IMR-90 (cell line): ENCODE data around the gene RTN4RL2. TPM values are rescaled to one million over a fixed set of nuclear protein-coding genes. Genes with fewer than 3 reads are reported as not detected.

Source experiments
- ATAC-seq: fragments of 200-7000 bp; cut with Tn5 transposase; 2 replicates; pipeline ENCODE4 v1.9.1; 2020; ENCODE audit warnings: low read depth, mild to moderate bottlenecking, moderate library complexity
- BruUV-seq: library from RNA; stranded (reverse); fragments of 400-500 nt; replicated peaks from 2 replicates; lab custom pipeline; 2021; lab: Mats Ljungman, UMichigan
- CTCF ChIA-PET: fragments of 300-600 bp; formaldehyde crosslinking; extraction: SDS; loops from one replicate; lab custom pipeline; 2021; ENCODE audit warnings: antibody characterized with exemption; lab: Yijun Ruan, JAX
- POLR2A ChIA-PET: fragments of 300-600 bp; sonication (Branson Sonifier 250); formaldehyde crosslinking; loops from one replicate; lab custom pipeline; 2022; ENCODE audit warnings: antibody characterized with exemption; ENCODE audit not compliant: unreplicated experiment; lab: Charles Lee
- DNase-seq: peaks from one replicate; pipeline ENCODE4 v3.0.0; 2013
- H2AFZ ChIP-seq: replicated peaks from 2 replicates; pipeline ENCODE3; 2013; ENCODE audit warnings: low read length, mild to moderate bottlenecking; ENCODE audit not compliant: poor library complexity
- H2AK5ac ChIP-seq: 2 replicates; pipeline ENCODE4 v1.6.1; 2013; ENCODE audit warnings: low read depth, low read length, inconsistent platforms
- H2AK9ac ChIP-seq: replicated peaks from 2 replicates; pipeline ENCODE3; 2013; ENCODE audit warnings: mild to moderate bottlenecking, low read depth, low read length, moderate library complexity; ENCODE audit not compliant: poor library complexity
- H2BK120ac ChIP-seq: 2 replicates; pipeline ENCODE4 v1.6.1; 2013; ENCODE audit warnings: low read depth, low read length, inconsistent platforms
- H2BK15ac ChIP-seq: 3 replicates; pipeline ENCODE4 v1.6.1; 2013; ENCODE audit warnings: low read depth, low read length, inconsistent platforms
- H2BK20ac ChIP-seq: 2 replicates; pipeline ENCODE4 v1.6.1; 2013; ENCODE audit warnings: low read depth, mild to moderate bottlenecking, inconsistent platforms, low read length, moderate library complexity
- H2BK5ac ChIP-seq: 2 replicates; pipeline ENCODE4 v1.6.1; 2013; ENCODE audit warnings: mild to moderate bottlenecking, low read depth, low read length, inconsistent platforms; ENCODE audit not compliant: poor library complexity, severe bottlenecking
- H3K14ac ChIP-seq: replicated peaks from 2 replicates; pipeline ENCODE4 v1.6.1; 2013; ENCODE audit warnings: low read depth, low read length, inconsistent platforms
- H3K18ac ChIP-seq: 2 replicates; pipeline ENCODE4 v1.6.1; 2013; ENCODE audit warnings: low read depth, low read length, control low read depth
- H3K23ac ChIP-seq: 2 replicates; pipeline ENCODE4 v1.6.1; 2013; ENCODE audit warnings: low read depth, low read length, inconsistent platforms
- H3K27ac ChIP-seq: 2 replicates; pipeline ENCODE4 v1.5.1; 2013; ENCODE audit warnings: mild to moderate bottlenecking, control low read depth, low read length; ENCODE audit not compliant: insufficient read depth
- H3K27me3 ChIP-seq: 2 replicates; pipeline ENCODE4 v1.6.1; 2013; ENCODE audit warnings: low read length; ENCODE audit not compliant: control insufficient read depth, insufficient read depth
- H3K36me3 ChIP-seq: 2 replicates; pipeline ENCODE4 v1.6.1; 2013; ENCODE audit warnings: low read length, mixed read lengths; ENCODE audit not compliant: control insufficient read depth, insufficient read depth
- H3K4ac ChIP-seq: 2 replicates; pipeline ENCODE4 v1.6.1; 2013; ENCODE audit warnings: low read depth, low read length, inconsistent platforms
- H3K4me1 ChIP-seq: 2 replicates; pipeline ENCODE4 v1.6.1; 2013; ENCODE audit warnings: low read length, mixed read lengths; ENCODE audit not compliant: control insufficient read depth, insufficient read depth
- H3K4me2 ChIP-seq: 2 replicates; pipeline ENCODE4 v1.6.1; 2013; ENCODE audit warnings: low read depth, mild to moderate bottlenecking, control low read depth, low read length, moderate library complexity
- H3K4me3 ChIP-seq: 2 replicates; pipeline ENCODE4 v1.5.1; 2013; ENCODE audit warnings: low read depth, mild to moderate bottlenecking, control low read depth, low read length, moderate library complexity; ENCODE audit not compliant: insufficient read depth
- H3K56ac ChIP-seq: 2 replicates; pipeline ENCODE4 v1.6.1; 2013; ENCODE audit warnings: low read length, inconsistent platforms; ENCODE audit not compliant: insufficient read depth; ENCODE audit errors: extremely low read depth
- H3K79me1 ChIP-seq, 2 experiments: 2 replicates each; pipeline ENCODE4 v1.6.1; 2013; ENCODE audit warnings: low read length in 2 of 2, inconsistent platforms in 1 of 2, low read depth in 1 of 2
- H3K9ac ChIP-seq: 2 replicates; pipeline ENCODE4 v1.6.1; 2013; ENCODE audit warnings: low read depth, low read length, control low read depth
- H3K9me1 ChIP-seq: 2 replicates; pipeline ENCODE4 v1.6.1; 2013; ENCODE audit warnings: low read length, inconsistent platforms; ENCODE audit not compliant: insufficient read depth
- H3K9me3 ChIP-seq: 2 replicates; pipeline ENCODE4 v1.6.1; 2013; ENCODE audit warnings: low read length; ENCODE audit not compliant: control insufficient read depth, insufficient read depth
- H4K20me1 ChIP-seq: 2 replicates; pipeline ENCODE4 v1.6.1; 2013; ENCODE audit warnings: low read length, inconsistent platforms; ENCODE audit not compliant: insufficient read depth
- H4K5ac ChIP-seq: 2 replicates; pipeline ENCODE4 v1.6.1; 2013; ENCODE audit warnings: mild to moderate bottlenecking, low read depth, low read length, control low read depth
- H4K8ac ChIP-seq, 2 experiments: 2 replicates each; pipeline ENCODE4 v1.6.1; 2013; ENCODE audit warnings: low read depth in 2 of 2, low read length in 2 of 2, control low read depth in 1 of 2, inconsistent platforms in 1 of 2
- H4K91ac ChIP-seq: 2 replicates; pipeline ENCODE4 v1.6.1; 2013; ENCODE audit warnings: low read depth, low read length, inconsistent platforms; ENCODE audit not compliant: insufficient read depth
- BHLHE40 ChIP-seq: fragments of 150-350 bp; IDR thresholded peaks from 2 replicates; pipeline ENCODE4 v1.6.1; 2016; ENCODE audit warnings: mild to moderate bottlenecking, low read depth, low read length
- CEBPB ChIP-seq: IDR thresholded peaks from 2 replicates; pipeline ENCODE4 v1.6.1; 2012; ENCODE audit warnings: low read depth, low read length, improper control_type of control experiment
- CHD1 ChIP-seq: IDR thresholded peaks from 2 replicates; pipeline ENCODE4 v1.6.1; 2012; ENCODE audit warnings: low read depth, low read length, improper control_type of control experiment
- ELK1 ChIP-seq: fragments of 150-350 bp; IDR thresholded peaks from 2 replicates; pipeline ENCODE4 v1.6.1; 2016; ENCODE audit warnings: low read depth, mild to moderate bottlenecking, low read length, moderate library complexity, borderline replicate concordance
- MAFK ChIP-seq: IDR thresholded peaks from 2 replicates; pipeline ENCODE4 v1.6.1; 2012; ENCODE audit warnings: low read depth, low read length, improper control_type of control experiment
- MAZ ChIP-seq: IDR thresholded peaks from 2 replicates; pipeline ENCODE4 v1.6.1; 2012; ENCODE audit warnings: low read depth, mild to moderate bottlenecking, low read length, improper control_type of control experiment, moderate library complexity, borderline replicate concordance
- MXI1 ChIP-seq: IDR thresholded peaks from 2 replicates; pipeline ENCODE4 v1.6.1; 2012; ENCODE audit warnings: low read depth, mild to moderate bottlenecking, low read length, moderate library complexity, borderline replicate concordance
- NFE2L2 ChIP-seq: fragments of 150-350 bp; IDR thresholded peaks from 2 replicates; pipeline ENCODE4 v1.6.1; 2016; ENCODE audit warnings: low read depth, mild to moderate bottlenecking, low read length
- RAD21 ChIP-seq: IDR thresholded peaks from 2 replicates; pipeline ENCODE4 v1.6.1; 2012; ENCODE audit warnings: low read length, improper control_type of control experiment
- RCOR1 ChIP-seq: IDR thresholded peaks from 2 replicates; pipeline ENCODE4 v1.6.1; 2012; ENCODE audit warnings: mild to moderate bottlenecking, low read length, improper control_type of control experiment; ENCODE audit not compliant: insufficient replicate concordance
- RFX5 ChIP-seq: IDR thresholded peaks from 2 replicates; pipeline ENCODE4 v1.8.0; 2012; ENCODE audit warnings: low read depth, mild to moderate bottlenecking, low read length, moderate library complexity
- SMC3 ChIP-seq: fragments of 150-350 bp; IDR thresholded peaks from 2 replicates; pipeline ENCODE4 v1.6.1; 2016; ENCODE audit warnings: low read depth, mild to moderate bottlenecking, antibody characterized with exemption, low read length, moderate library complexity
- WGBS, 2 experiments: methylation state at CpG; one replicate each; pipeline versions ENCODE4 v1.1.5 to v1.1.7; 2013; ENCODE audit warnings: missing lambda C conversion rate in 2 of 2; ENCODE audit not compliant: insufficient read length in 1 of 2; ENCODE audit errors: extremely low coverage in 2 of 2; 5-methylcytosine and 5-hydroxymethylcytosine counted together
- dilution Hi-C: fragments of 300-500 bp; cut with HindIII; formaldehyde crosslinking; loops from one replicate; pipeline ENCODE4 v1.14.3; 2018; ENCODE audit warnings: low sequenced_read_pairs; ENCODE audit not compliant: unreplicated experiment
- in situ Hi-C: fragments of 300-500 bp; cut with MboI; formaldehyde crosslinking; loops from 3 replicates; pipeline ENCODE4 v1.14.3; 2019; ENCODE audit warnings: low sequenced_read_pairs, inconsistent platforms, mixed read lengths
- intact Hi-C: fragments of 100-400 bp; cut with micrococcal nuclease; formaldehyde crosslinking; loops from 2 replicates; pipeline ENCODE4 v1.10.0; 2022
- polyA plus RNA-seq, 3 experiments: library from polyadenylated mRNA; depleted of rRNA; stranded (reverse); fragments of >200 nt; gene quantifications; 2 replicates each; pipeline ENCODE4 v1.2.3, GENCODE V29; 2012; ENCODE audit warnings: low replicate concordance in 1 of 3
- total RNA-seq: library from RNA; depleted of rRNA; stranded (reverse); fragments of >200 nt; gene quantifications from 2 replicates; pipeline ENCODE4 v1.2.3, GENCODE V29; 2012

RTN4RL2 gene
- total and polyA plus RNA-seq, 2 of the 4 experiments (the other 2 are of a cell fraction): 1.5 TPM; not detected in 1

GRCh38 chr11:57425565-57426438 lies 34.5 kb upstream of the RTN4RL2 start (continued):
- no peak for TF ChIP-seq SMC3
- TF ChIP-seq NFE2L2: no peak

GRCh38 chr11:57426439-57426928 lies 33.8 kb upstream of the RTN4RL2 start:
- dilution Hi-C loops: no loop called here
- H3K4ac ChIP-seq: peak overlapping the region; percentile 91
- H2BK5ac ChIP-seq: peak overlapping the region; percentile 94
- DNase-seq: no peak
- ChIA-PET POLR2A (no interaction called here), CTCF (interaction anchor here (1.1 kb wide), 1 partner anchor 8 kb away, joined by 10 read pairs; no protein-coding TSS in a partner anchor)
- BruUV-seq: no TSS peak
- H3K14ac ChIP-seq: peak overlapping the region; percentile 86
- in situ Hi-C loops: no loop called here
- H2BK120ac ChIP-seq: peak overlapping the region; percentile 88
- TF ChIP-seq MAFK: no peak
- no peak for TF ChIP-seq MAZ
- no peak for TF ChIP-seq RCOR1
- TF ChIP-seq ELK1: no peak
- TF ChIP-seq BHLHE40: no peak
- TF ChIP-seq RFX5: no peak
- no peak for TF ChIP-seq CEBPB
- no peak for TF ChIP-seq RAD21
- TF ChIP-seq CHD1: no peak
- no peak for TF ChIP-seq MXI1
- H3K23ac ChIP-seq: peak overlapping the region; percentile 95
- peak overlapping the region; percentile 95 for H2AK9ac ChIP-seq
- 21% methylated on average over 3 of the region's 16 CpGs; no CpG with 5 or more reads in 1 of the 2 experiments for WGBS, 2 experiments
- peak overlapping the region; percentile 97 for H3K27ac ChIP-seq
- H3K79me1 ChIP-seq: peaks cover 6 to 23% of the 10 kb centered on the region in 2 experiments; a peak in 3 of 4 replicates
- peak overlapping the region; percentile 87; the same call in 1 of the 2 replicates for H2BK20ac ChIP-seq
- peak overlapping the region; percentile 92 for H2AK5ac ChIP-seq
- no peaks in the 10 kb centered on the region for H3K9me3 ChIP-seq
- peaks cover 18% of the 10 kb centered on the region for H3K9me1 ChIP-seq
- peak overlapping the region; percentile 78 for H3K18ac ChIP-seq
- peak overlapping the region; percentile 81 for H3K4me2 ChIP-seq
- peak overlapping the region; percentile 33 for H3K4me3 ChIP-seq
- 0 out of 2 replicates have a peak overlapping the region, but pooled peaks have one; percentile 68 for H3K56ac ChIP-seq
- H2BK15ac ChIP-seq: peak overlapping the region; percentile 62; the same call in 2 of the 3 replicates
- H3K36me3 ChIP-seq: 0 out of 2 replicates have a peak, but pooled peaks cover 3% of the 10 kb centered on the region
- H3K9ac ChIP-seq: peak overlapping the region; percentile 80
- peak overlapping the region; percentile 94 for H4K91ac ChIP-seq
- peak overlapping the region; percentile 88 for H2AFZ ChIP-seq
- ATAC-seq: no peak
- intact Hi-C loops: no loop called here
- peak overlapping the region; percentile 77 for H4K5ac ChIP-seq
- H3K4me1 ChIP-seq: peaks cover 31% of the 10 kb centered on the region
- H3K27me3 ChIP-seq: no peaks in the 10 kb centered on the region
- peak overlapping the region; percentile 53 to 90; a peak in 3 of 4 replicates for H4K8ac ChIP-seq
- H4K20me1 ChIP-seq: 0 out of 2 replicates have a peak, but pooled peaks cover 4% of the 10 kb centered on the region
